IPS-NIHi11 (cell line): ENCODE measurements around the gene GRAMD1A.

ENCODE experiments used
- DNase-seq: peaks from one replicate; pipeline ENCODE4 v3.0.0; 2012; ENCODE audit warnings: mixed read lengths, low spot score

The GRAMD1A gene

GRCh38 chr19:35055715-35056179 lies 55.6 kb downstream of the GRAMD1A start:
- peak; percentile 78 for DNase-seq

DNA sequence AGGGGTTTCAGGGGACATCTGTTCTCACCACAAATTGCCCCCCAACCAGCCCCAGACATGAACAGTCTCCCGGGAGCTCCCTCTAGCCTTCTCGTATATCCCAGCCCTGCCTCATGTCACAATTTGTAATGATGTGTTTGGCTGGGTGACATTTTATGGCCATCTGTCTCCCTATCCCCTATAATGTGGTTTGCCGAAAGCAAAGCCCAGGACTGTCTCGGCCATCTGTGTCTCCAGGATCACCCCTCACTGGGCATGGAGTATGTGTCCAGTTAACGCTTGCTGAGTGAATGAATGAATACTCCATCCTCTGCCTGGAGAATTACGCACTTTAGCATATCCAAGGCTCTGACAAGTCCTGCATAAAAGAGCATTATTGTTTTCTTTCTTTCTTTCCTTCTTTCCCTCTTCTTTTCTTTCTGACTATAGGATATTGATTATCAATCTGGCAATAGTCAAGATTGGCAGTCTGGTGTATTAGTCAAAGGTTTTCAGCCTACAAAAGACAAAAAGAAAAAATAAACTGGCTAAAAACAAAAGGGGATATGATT lies 56.5 kb downstream of the GRAMD1A start:
- DNase-seq: no peak

GRCh38 chr19:35058370-35058769 lies 58.2 kb downstream of the GRAMD1A start:
- DNase-seq: no peak

DNA sequence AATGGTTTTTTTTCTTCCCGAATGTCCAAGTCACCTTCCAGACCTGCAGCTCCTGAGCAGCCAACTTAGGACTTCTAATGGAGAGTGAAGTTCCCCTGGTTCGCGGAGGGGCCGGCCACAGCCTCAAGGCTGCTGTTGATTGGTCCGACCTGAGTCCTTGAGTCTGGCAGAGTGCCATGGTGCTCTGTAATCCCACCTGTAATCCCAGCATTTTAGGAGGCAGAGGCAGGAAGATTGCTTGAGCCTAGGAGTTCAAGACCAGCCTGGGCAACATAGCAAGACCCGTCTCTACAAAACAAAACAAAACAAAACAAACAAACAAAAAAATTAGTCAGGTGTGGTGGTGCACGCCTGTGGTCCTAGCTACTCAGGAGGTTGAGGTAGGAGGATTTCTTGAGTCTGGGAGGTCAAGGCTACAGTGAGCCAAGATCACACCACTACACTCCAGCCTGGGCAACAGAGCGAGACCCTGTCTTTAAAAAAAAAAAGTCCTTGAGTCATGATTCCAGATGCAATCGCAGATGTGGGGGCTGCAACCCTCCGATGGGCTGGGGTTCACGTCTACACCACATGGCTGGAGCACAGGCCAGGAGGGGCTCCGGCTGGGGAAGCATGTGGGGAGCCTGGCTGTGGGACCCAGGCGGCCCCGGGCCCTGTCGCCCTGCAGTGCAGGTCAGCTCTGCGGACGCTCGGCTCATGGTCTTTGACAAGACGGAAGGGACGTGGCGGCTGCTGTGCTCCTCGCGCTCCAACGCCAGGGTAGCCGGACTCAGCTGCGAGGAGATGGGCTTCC lies 59.1 kb downstream of the GRAMD1A start:
- peak; percentile 47 for DNase-seq

DNA sequence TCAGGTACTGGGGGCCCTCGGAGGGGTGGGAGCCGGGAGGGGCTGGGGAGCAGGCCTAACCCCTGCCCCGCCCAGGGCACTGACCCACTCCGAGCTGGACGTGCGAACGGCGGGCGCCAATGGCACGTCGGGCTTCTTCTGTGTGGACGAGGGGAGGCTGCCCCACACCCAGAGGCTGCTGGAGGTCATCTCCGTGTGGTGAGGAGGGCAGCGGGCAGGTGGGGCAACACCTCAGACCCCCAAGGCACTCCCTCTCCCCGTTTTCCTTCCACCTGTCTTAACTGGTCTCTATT lies 59.6 kb downstream of the GRAMD1A start:
- no peak for DNase-seq

DNA sequence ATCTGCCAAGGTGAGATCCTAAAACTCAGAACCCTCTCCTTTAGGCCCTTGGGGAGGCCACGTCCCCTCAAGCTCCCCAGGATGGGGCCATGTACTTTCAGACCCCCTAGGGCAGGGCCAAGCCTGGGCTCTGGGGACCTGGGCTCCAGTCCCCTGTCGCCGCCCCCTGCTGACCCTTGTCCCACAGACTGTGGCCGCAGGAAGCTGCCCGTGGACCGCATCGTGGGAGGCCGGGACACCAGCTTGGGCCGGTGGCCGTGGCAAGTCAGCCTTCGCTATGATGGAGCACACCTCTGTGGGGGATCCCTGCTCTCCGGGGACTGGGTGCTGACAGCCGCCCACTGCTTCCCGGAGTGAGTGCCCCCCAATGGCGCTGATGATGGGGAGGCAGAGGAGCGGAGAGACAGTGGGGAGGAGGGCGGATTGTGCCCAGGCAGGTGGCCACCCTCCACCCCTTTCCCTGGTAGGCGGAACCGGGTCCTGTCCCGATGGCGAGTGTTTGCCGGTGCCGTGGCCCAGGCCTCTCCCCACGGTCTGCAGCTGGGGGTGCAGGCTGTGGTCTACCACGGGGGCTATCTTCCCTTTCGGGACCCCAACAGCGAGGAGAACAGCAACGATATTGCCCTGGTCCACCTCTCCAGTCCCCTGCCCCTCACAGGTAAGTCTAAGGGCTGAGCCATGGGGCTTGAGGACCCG lies 60.2 kb downstream of the GRAMD1A start:
- DNase-seq: no peak

DNA sequence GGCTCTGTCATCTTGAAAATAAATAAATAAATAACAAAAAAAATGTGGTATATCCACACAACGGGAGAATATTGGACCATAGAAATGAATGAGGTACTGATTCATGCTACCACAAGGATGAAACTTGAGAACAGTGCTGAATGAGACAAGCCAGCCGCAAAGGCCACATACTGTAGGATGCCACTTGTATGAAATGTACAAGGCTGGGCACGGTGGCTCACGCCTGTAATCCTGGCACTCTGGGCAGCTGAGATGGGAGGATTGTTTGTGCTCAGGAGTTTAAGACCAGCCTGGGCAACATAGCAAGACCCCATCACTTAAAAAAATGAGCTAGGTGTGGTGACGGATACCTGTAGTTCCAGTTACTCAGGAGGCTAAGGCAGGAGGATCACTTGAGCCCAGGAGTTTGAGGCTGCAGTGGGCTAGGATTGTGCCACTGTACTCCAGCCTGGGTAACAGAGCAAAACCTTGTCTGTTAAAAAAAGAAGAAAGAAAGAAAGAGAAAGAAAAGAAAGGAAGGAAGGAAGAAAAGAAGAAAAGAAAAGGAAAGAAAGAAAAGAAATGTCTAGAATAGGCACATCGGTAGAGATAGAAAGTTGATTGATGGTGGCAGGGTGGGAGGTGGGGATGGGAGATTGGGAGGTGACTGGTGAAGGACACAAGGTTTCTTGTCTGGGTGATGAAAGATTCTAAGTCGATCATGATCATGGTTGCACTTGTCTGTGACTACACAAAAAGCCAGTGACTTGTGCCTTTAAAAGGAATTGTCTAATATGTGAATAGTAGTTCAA lies 61.7 kb downstream of the GRAMD1A start:
- DNase-seq: no peak

GRCh38 chr19:35062942-35063341 lies 62.8 kb downstream of the GRAMD1A start:
- no peak for DNase-seq

- no peak for DNase-seq
Measured at GRCh38 chr19:35063940-35064818, 64.1 kb downstream of the GRAMD1A start.

DNA sequence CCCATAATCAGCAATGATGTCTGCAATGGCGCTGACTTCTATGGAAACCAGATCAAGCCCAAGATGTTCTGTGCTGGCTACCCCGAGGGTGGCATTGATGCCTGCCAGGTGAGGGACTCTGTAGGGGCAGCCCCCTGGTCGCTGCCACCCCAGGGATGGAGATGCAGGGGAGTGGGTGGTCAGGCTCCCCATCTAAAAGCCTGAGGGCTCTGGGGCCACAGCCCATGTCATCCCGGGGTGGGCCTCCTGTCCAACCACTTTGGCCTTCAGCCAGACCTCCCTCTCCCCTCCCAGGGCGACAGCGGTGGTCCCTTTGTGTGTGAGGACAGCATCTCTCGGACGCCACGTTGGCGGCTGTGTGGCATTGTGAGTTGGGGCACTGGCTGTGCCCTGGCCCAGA lies 65.5 kb downstream of the GRAMD1A start:
- DNase-seq: no peak

DNA sequence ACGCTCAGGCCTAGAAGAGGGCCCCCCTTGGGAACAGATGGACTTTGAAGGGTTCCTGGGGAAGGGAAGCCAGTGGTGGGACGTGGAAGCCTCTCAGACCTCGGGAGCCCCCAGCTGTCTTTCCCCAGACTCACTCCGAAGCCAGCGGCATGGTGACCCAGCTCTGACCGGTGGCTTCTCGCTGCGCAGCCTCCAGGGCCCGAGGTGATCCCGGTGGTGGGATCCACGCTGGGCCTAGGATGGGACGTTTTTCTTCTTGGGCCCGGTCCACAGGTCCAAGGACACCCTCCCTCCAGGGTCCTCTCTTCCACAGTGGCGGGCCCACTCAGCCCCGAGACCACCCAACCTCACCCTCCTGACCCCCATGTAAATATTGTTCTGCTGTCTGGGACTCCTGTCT lies 66.0 kb downstream of the GRAMD1A start:
- no peak for DNase-seq

- DNase-seq: peak; percentile 91
Measured at GRCh38 chr19:35066691-35067563, 66.8 kb downstream of the GRAMD1A start.

- DNase-seq: no peak
Measured at GRCh38 chr19:35068941-35069634, 69.0 kb downstream of the GRAMD1A start.

DNA sequence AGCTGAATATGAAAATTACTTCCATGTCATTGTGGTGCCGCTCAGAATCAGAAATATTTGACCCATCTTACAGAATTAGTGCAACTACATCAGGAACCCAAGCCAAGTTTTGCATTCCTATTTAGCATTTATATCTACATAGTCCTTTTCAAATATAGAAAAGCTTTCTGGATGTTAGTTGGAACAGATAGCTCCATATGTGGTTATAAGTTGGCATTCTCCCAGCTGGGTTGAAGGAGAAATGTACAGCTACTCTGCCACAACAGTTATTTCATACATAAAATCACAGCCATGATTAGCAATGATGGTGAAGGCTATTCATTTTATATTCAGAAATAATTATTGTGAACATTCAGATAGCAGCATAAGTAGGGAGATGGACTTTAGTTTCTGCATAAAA lies 69.6 kb downstream of the GRAMD1A start:
- DNase-seq: no peak

GRCh38 chr19:35070471-35070870 lies 70.3 kb downstream of the GRAMD1A start:
- no peak for DNase-seq

- no peak for DNase-seq
Measured at GRCh38 chr19:35073516-35073915, 73.4 kb downstream of the GRAMD1A start.

DNA sequence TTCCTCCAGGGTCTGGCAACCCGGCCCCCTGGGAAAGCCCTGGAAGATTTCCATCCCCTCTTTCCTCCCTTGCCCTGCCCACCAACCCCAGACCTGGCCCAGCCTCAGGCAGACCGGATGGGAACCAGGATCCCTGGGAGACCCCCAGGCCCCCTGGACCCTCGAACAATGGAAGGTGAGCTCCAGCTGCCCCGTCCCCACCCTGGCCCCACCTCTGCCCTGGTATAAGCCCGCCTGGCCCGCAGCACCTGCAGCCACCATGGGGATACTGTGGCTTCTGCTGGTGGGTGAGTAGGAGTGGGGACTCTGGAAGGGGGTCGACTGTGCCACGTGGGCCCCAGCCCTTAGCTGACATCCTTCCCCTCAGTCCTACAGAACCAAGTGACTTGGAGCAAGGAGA lies 73.8 kb downstream of the GRAMD1A start:
- no peak for DNase-seq

- peak; percentile 12 for DNase-seq
Measured at GRCh38 chr19:35074426-35075201, 74.5 kb downstream of the GRAMD1A start.
